NCI-H226 (cell line): ENCODE measurements around the gene ZNF710.
"Not testable (repeated sequence)": the region's sequence is repeated elsewhere in the genome, so short reads cannot be mapped to it uniquely, and the experiment has no call there.

ENCODE experiments used
- DNase-seq: peaks from one replicate; pipeline ENCODE4 v3.0.0-alpha.2; 2015

ZNF710 gene

GRCh38 chr15:90062973-90063769 is 62.0 kb downstream of the ZNF710 start:
- no peak for DNase-seq

DNA sequence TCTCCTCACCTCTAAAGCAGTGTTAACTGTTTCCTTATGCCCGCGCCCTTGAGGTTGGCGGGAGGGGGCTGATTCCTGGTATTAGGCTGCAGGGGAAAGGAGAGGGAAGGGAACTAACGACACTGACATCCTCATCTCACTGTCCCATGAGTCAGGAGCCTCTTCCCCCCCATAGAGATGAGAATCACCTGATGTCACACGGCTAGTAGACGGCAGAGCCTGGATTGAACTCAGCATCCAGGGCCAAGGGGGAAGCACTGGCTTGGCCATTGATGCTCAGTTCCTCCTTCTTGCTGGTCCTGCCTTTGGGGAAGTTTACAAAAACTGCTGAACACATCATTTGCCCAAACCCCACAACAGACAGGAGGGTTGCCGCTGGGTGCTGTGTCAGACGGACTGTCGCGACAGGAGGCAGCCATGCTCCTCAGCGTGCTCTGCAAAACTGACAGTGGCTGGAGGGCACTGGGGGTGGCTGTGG is 62.7 kb downstream of the ZNF710 start:
- DNase-seq = no peak

- no peak for DNase-seq
Observed at GRCh38 chr15:90064911-90065681, 64.0 kb downstream of the ZNF710 start.

- no peak for DNase-seq
Observed at GRCh38 chr15:90065682-90066049, 64.5 kb downstream of the ZNF710 start.

DNA sequence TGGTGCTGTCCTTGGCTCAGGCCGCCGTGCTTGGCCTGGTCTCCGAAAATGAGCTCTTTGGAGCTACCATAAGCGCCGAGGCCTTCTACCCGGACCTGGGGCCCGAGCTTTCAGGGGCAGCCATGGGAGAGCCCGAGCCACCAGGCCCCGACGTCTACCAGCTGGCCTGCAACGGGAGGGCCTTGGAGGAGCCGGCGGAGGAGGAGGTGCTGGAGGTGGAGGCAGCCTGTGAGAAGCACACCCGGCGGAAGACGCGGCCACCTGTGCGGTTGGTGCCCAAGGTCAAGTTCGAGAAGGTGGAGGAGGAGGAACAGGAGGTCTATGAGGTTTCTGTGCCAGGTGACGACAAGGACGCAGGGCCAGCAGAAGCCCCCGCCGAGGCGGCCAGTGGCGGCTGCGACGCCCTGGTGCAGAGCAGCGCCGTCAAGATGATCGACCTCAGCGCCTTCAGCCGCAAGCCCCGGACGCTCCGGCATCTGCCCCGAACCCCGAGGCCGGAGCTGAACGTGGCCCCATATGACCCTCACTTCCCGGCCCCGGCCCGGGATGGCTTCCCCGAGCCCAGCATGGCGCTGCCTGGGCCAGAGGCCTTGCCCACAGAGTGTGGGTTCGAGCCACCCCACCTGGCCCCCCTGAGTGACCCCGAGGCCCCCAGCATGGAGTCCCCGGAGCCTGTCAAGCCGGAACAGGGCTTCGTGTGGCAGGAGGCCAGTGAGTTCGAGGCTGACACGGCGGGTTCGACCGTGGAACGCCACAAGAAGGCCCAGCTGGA is 66.2 kb downstream of the ZNF710 start:
- DNase-seq = no peak

DNA sequence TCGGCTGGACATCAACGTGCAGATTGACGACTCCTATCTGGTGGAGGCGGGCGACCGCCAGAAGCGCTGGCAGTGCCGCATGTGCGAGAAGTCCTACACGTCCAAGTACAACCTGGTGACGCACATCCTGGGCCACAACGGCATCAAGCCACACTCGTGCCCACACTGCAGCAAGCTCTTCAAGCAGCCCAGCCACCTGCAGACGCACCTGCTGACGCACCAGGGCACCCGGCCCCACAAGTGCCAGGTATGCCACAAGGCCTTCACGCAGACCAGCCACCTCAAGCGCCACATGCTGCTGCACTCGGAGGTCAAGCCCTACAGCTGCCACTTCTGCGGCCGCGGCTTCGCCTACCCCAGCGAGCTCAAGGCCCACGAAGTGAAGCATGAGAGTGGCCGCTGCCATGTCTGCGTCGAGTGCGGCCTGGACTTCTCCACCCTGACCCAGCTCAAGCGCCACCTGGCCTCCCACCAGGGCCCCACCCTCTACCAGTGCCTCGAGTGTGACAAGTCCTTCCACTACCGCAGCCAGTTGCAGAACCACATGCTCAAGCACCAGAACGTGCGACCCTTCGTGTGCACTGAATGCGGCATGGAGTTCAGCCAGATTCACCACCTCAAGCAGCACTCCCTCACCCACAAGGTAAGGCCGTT is 67.0 kb downstream of the ZNF710 start:
- no peak for DNase-seq

DNA sequence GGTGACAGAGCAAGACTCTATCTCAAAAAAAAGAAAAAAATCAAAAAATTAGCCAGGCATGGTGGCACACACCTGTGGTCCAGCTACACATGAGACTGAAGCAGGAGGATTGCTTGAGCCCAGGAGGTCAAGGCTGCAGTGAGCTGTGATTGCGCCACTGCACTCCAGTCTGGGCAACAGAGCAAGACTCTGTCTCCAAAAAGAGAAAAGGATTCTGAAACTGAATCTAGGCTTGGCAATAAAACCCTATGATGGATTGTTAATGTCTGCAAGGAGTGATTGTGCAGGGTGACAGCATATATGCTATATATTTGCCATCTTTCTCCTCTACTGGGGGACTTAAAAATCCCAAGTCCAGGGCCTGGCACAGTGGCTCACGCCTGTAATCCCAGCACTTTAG is 69.5 kb downstream of the ZNF710 start:
- DNase-seq = not testable (repeated sequence)

GRCh38 chr15:90071220-90071807 is 70.2 kb downstream of the ZNF710 start:
- DNase-seq = peak; percentile 55

- DNase-seq = no peak
Observed at GRCh38 chr15:90072978-90073640, 72.0 kb downstream of the ZNF710 start.

GRCh38 chr15:90074023-90074422 is 72.9 kb downstream of the ZNF710 start:
- no peak for DNase-seq

- no peak for DNase-seq
Observed at GRCh38 chr15:90074916-90075315, 73.8 kb downstream of the ZNF710 start.

GRCh38 chr15:90075420-90076289 is 74.5 kb downstream of the ZNF710 start:
- no peak for DNase-seq

GRCh38 chr15:90076716-90077115 is 75.6 kb downstream of the ZNF710 start:
- DNase-seq = no peak

- DNase-seq = no peak
Observed at GRCh38 chr15:90078965-90079364, 77.8 kb downstream of the ZNF710 start.

DNA sequence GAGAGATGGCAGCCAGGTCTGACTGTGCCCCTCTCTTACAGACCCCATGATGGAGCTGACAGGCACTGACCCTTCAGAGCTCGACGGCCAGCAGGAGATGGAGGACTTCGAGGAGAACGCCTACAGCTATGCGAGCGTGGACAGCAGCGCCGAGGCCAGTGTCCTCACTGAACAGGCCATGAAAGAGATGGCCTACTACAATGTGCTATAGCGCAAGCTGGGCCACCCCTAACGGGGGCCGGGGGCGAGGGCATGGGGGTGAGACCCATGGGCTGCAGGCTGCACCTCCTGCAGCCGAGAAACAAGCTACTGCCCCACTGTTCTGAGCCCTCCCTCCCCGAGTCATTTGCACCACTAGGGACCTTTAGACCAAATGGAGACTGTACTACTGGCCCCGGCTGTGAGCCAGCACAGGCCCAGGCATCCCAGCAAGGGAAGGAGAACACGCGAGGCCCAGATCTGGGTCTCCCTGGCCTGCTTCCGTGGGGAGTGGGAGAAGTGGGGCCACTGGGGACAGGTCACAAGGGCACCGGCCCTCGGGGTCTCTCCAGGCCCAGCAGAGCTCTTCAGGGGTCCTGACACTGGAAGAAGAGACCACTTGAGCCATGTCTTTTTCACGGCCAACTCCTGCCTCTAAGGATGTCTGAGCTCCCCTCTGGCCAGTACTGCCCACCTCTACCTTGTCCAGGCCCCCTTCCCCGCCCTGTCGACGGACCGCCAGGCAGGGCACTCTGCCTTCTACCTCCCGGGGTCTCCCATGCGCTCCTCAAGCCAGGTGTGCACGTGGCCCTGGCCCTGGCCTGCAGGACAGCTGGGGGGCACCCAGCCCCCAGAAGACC is 78.7 kb downstream of the ZNF710 start:
- DNase-seq = no peak

DNA sequence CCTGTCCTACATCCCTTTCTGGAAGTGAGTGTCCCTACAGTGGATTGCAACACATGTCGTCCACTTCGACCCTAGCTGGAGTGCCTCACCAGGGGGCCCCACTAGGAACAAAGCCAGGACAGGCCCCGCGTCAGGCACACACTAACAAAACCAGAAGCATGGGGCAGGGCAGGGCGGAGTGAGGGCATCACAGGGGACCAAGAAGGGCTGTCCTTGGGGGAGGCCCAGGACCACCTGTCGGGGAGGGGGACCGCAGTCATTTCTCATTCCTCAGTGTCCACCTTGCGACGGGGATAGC is 79.3 kb downstream of the ZNF710 start:
- DNase-seq = no peak

- no peak for DNase-seq
Observed at GRCh38 chr15:90080818-90081393, 79.8 kb downstream of the ZNF710 start.

DNA sequence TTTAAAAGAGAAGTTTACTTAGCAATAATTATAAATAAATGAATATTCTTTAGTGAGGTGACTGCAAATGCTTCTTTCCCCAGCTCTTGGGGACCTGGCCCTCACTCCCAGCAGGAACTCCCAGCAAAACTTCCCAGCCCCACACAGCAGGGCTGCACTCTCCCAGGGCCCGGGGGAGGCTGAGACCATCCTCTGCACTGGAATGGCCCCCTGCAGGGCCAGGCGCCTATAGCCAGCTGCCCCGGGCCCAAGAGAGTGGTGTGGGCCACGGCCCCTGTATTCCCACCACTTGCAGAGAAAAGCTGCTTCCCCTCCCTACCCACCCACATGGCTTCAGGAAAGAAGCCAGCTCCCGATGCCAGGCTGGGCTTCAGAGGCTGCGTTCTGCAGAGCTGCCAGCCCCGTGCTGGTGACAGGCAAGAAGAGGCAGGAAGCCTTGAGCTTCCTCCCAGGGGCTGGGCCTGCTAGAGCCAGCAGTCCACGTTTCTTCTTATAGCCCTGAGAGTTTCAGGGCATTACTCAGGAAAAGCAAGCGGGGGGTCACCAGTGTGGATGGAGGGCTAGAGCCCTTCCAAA is 81.1 kb downstream of the ZNF710 start:
- DNase-seq = no peak

- no peak for DNase-seq
Observed at GRCh38 chr15:90083419-90083818, 82.3 kb downstream of the ZNF710 start.
